Neural cell (in vitro differentiated cells): ENCODE measurements around the gene SEPHS1. TPM values are rescaled to one million over a fixed set of nuclear protein-coding genes. Genes with fewer than 3 reads are reported as not detected.

Source experiments
- H2AFZ ChIP-seq: fragments of 200-600, 300-800 bp; sonication (generic), shearing (Covaris generic); 2 replicates; pipeline ENCODE4 v1.6.0; 2014; ENCODE audit warnings: low read depth, mild to moderate bottlenecking, antibody characterized with exemption, low read length, moderate library complexity
- H3F3A ChIP-seq: fragments of 200-600 bp; shearing (Covaris generic); 2 replicates; pipeline ENCODE4 v1.6.1; 2016; ENCODE audit warnings: mild to moderate bottlenecking, moderate library complexity, mixed read lengths, antibody characterized with exemption, low read length; ENCODE audit not compliant: insufficient read depth, poor library complexity, severe bottlenecking
- H3K27ac ChIP-seq: fragments of 200-600, 300-800 bp; sonication (generic), shearing (Covaris generic); 2 replicates; pipeline ENCODE4 v1.5.1; 2014; ENCODE audit warnings: mild to moderate bottlenecking, low read length, moderate library complexity
- H3K27me3 ChIP-seq: fragments of 300-800, 200-600 bp; sonication (generic), shearing (Covaris generic); 2 replicates; pipeline ENCODE4 v1.6.0; 2014; ENCODE audit warnings: mild to moderate bottlenecking, low read depth, low read length, moderate library complexity; ENCODE audit not compliant: insufficient read depth
- H3K36me3 ChIP-seq: fragments of 300-800, 200-600 bp; sonication (generic), shearing (Covaris generic); 2 replicates; pipeline ENCODE4 v1.5.1; 2014; ENCODE audit warnings: mild to moderate bottlenecking, antibody characterized with exemption, low read length, moderate library complexity; ENCODE audit not compliant: insufficient read depth
- H3K4me2 ChIP-seq: fragments of 300-800, 200-600 bp; sonication (generic), shearing (Covaris generic); 2 replicates; pipeline ENCODE4 v1.6.0; 2014; ENCODE audit warnings: mild to moderate bottlenecking, low read length
- H3K4me3 ChIP-seq: fragments of 300-800, 200-600 bp; sonication (generic), shearing (Covaris generic); 2 replicates; pipeline ENCODE4 v1.5.1; 2014; ENCODE audit warnings: mild to moderate bottlenecking, low read length, moderate library complexity
- H3K79me2 ChIP-seq: fragments of 200-600 bp; shearing (Covaris generic); replicated peaks from 2 replicates; pipeline ENCODE4 v1.6.0; 2014; ENCODE audit warnings: mild to moderate bottlenecking, low read length, moderate library complexity; ENCODE audit not compliant: insufficient read depth
- H3K9ac ChIP-seq: fragments of 300-800, 200-600 bp; sonication (generic), shearing (Covaris generic); 2 replicates; pipeline ENCODE4 v1.6.1; 2016; ENCODE audit warnings: mild to moderate bottlenecking, low read length, mixed read lengths
- H3K9me2 ChIP-seq: fragments of 200-600 bp; shearing (Covaris generic); 2 replicates; pipeline ENCODE4 v1.6.1; 2016; ENCODE audit warnings: mild to moderate bottlenecking, low read length, mixed read lengths; ENCODE audit not compliant: insufficient read depth
- H3K9me3 ChIP-seq: fragments of 200-600, 300-800 bp; sonication (generic), shearing (Covaris generic); 2 replicates; pipeline ENCODE4 v1.6.1; 2016; ENCODE audit warnings: mild to moderate bottlenecking, mixed run types, low read length, moderate library complexity, mixed read lengths
- H4K20me1 ChIP-seq: fragments of 200-600 bp; shearing (Covaris generic); 2 replicates; pipeline ENCODE4 v1.6.1; 2016; ENCODE audit warnings: mild to moderate bottlenecking, mixed run types; ENCODE audit not compliant: insufficient read depth
- EP300 ChIP-seq: fragments of 450-650 bp; conservative IDR thresholded peaks from 2 replicates; pipeline ENCODE4 v1.6.1; 2014; ENCODE audit warnings: antibody characterized with exemption, mild to moderate bottlenecking, moderate library complexity; ENCODE audit not compliant: poor library complexity, severe bottlenecking
- EZH2 ChIP-seq: fragments of 200-600, 300-800 bp; shearing (Covaris generic), sonication (generic); IDR thresholded peaks from 2 replicates; pipeline ENCODE4 v1.6.1; 2014; ENCODE audit warnings: antibody characterized with exemption, low read length, borderline replicate concordance, mild to moderate bottlenecking; ENCODE audit not compliant: insufficient read depth, poor library complexity, severe bottlenecking
- MXI1 ChIP-seq: fragments of 450-650 bp; conservative IDR thresholded peaks from 2 replicates; pipeline ENCODE4 v1.6.1; 2014; ENCODE audit warnings: antibody characterized with exemption, mild to moderate bottlenecking; ENCODE audit not compliant: poor library complexity, severe bottlenecking
- POLR2AphosphoS5 ChIP-seq: IDR thresholded peaks from 2 replicates; pipeline ENCODE4 v1.6.1; 2012
- RAD21 ChIP-seq: fragments of 450-650 bp; conservative IDR thresholded peaks from 2 replicates; pipeline ENCODE4 v1.6.1; 2014; ENCODE audit warnings: antibody characterized with exemption, mild to moderate bottlenecking, moderate library complexity
- SMC3 ChIP-seq: fragments of 450-650 bp; conservative IDR thresholded peaks from 2 replicates; pipeline ENCODE4 v1.6.1; 2014; ENCODE audit warnings: antibody characterized with exemption, mild to moderate bottlenecking, moderate library complexity; ENCODE audit not compliant: poor library complexity
- TAF1 ChIP-seq: IDR thresholded peaks from 2 replicates; pipeline ENCODE4 v1.6.1; 2012; ENCODE audit warnings: low read depth
- polyA plus RNA-seq: library from polyadenylated mRNA; depleted of rRNA; stranded (reverse); fragments of >200 nt; gene quantifications from 2 replicates; pipeline ENCODE4 v1.2.3, GENCODE V29; 2014
- TF ChIP-seq, protein P1 (sequence below): fragments of 450-650 bp; IDR thresholded peaks from 2 replicates; pipeline ENCODE4 v1.5.1; 2014; ENCODE audit warnings: antibody characterized with exemption, mild to moderate bottlenecking, moderate library complexity; ENCODE audit not compliant: poor library complexity, severe bottlenecking
- TF ChIP-seq, protein P2 (sequence below): IDR thresholded peaks from 2 replicates; pipeline ENCODE4 v1.6.1; 2012; ENCODE audit warnings: borderline replicate concordance

The SEPHS1 gene
- polyA plus RNA-seq, 1 donor from 2014 or later: 61.0 TPM

DNA sequence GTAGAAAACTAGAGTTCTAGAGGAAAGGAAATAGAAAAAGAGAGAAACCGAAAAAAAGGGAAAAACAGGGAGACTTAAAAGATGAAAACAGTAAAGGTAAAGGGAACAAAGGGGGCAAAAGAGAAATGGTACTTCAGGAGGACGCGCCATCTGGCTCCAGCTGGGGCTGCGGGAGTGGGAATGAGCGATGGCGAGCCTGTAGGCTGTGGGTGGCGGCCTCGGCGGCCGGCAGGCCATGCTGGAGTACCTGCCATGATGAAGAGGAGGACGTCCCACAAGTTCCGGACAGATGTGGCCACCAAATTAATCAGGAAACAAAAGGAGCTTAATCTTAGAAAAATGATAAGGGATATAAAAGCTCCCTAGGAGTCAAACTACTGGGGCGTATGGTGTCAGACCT, 26.5 kb downstream of the SEPHS1 start:
- H3K27ac ChIP-seq: no peak overlapping the region
- H3K27me3 ChIP-seq: no peaks in the 10 kb centered on the region
- H3K4me3 ChIP-seq: no peak overlapping the region
- H3K9me3 ChIP-seq: no peaks in the 10 kb centered on the region
- no peak overlapping the region for H2AFZ ChIP-seq
- H3K4me2 ChIP-seq: no peak overlapping the region
- H3K9me2 ChIP-seq: no peaks in the 10 kb centered on the region
- no peaks in the 10 kb centered on the region for H3K36me3 ChIP-seq
- H3K79me2 ChIP-seq: no peaks in the 10 kb centered on the region
- H4K20me1 ChIP-seq: no peaks in the 10 kb centered on the region
- TF ChIP-seq RAD21 (no peak), EP300 (no peak), EZH2 (no peak), SMC3 (no peak), TAF1 (no peak), MXI1 (no peak), POLR2AphosphoS5 (no peak)
- TF ChIP-seq, protein P1, sequence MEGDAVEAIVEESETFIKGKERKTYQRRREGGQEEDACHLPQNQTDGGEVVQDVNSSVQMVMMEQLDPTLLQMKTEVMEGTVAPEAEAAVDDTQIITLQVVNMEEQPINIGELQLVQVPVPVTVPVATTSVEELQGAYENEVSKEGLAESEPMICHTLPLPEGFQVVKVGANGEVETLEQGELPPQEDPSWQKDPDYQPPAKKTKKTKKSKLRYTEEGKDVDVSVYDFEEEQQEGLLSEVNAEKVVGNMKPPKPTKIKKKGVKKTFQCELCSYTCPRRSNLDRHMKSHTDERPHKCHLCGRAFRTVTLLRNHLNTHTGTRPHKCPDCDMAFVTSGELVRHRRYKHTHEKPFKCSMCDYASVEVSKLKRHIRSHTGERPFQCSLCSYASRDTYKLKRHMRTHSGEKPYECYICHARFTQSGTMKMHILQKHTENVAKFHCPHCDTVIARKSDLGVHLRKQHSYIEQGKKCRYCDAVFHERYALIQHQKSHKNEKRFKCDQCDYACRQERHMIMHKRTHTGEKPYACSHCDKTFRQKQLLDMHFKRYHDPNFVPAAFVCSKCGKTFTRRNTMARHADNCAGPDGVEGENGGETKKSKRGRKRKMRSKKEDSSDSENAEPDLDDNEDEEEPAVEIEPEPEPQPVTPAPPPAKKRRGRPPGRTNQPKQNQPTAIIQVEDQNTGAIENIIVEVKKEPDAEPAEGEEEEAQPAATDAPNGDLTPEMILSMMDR: no peak
- TF ChIP-seq, protein P2, sequence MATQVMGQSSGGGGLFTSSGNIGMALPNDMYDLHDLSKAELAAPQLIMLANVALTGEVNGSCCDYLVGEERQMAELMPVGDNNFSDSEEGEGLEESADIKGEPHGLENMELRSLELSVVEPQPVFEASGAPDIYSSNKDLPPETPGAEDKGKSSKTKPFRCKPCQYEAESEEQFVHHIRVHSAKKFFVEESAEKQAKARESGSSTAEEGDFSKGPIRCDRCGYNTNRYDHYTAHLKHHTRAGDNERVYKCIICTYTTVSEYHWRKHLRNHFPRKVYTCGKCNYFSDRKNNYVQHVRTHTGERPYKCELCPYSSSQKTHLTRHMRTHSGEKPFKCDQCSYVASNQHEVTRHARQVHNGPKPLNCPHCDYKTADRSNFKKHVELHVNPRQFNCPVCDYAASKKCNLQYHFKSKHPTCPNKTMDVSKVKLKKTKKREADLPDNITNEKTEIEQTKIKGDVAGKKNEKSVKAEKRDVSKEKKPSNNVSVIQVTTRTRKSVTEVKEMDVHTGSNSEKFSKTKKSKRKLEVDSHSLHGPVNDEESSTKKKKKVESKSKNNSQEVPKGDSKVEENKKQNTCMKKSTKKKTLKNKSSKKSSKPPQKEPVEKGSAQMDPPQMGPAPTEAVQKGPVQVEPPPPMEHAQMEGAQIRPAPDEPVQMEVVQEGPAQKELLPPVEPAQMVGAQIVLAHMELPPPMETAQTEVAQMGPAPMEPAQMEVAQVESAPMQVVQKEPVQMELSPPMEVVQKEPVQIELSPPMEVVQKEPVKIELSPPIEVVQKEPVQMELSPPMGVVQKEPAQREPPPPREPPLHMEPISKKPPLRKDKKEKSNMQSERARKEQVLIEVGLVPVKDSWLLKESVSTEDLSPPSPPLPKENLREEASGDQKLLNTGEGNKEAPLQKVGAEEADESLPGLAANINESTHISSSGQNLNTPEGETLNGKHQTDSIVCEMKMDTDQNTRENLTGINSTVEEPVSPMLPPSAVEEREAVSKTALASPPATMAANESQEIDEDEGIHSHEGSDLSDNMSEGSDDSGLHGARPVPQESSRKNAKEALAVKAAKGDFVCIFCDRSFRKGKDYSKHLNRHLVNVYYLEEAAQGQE: no peak
- no peak overlapping the region for H3K9ac ChIP-seq
- no peaks in the 10 kb centered on the region for H3F3A ChIP-seq

DNA sequence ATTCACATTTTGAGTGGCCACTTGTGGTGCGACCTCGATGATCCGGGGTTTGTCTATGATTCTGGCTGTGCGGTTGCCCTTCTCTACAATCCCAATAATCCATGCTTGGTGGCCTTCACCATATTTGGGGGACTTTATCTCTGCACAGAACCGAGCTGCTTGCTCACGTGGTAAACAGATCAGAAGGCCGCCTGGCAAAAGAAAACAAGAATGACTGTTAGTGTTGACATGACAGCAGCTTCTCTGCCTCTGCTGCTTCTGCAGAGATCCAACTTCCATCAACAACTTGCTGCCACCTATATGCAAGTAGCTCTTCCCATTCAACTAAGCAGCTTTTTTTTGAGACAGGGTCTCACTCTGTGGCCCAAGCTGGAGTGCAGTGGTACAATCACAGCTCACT, 28.9 kb downstream of the SEPHS1 start:
- Histone ChIP-seq H3K4me2 (no peak overlapping the region), H3K9ac (no peak overlapping the region), H3K27ac (no peak overlapping the region), H3K9me2 (no peaks in the 10 kb centered on the region), H3K9me3 (no peaks in the 10 kb centered on the region), H3K27me3 (no peaks in the 10 kb centered on the region), H3K36me3 (no peaks in the 10 kb centered on the region), H3F3A (no peaks in the 10 kb centered on the region), H4K20me1 (no peaks in the 10 kb centered on the region), H3K79me2 (no peaks in the 10 kb centered on the region), H3K4me3 (no peak overlapping the region), H2AFZ (no peak overlapping the region)
- TF ChIP-seq EZH2: no peak

DNA sequence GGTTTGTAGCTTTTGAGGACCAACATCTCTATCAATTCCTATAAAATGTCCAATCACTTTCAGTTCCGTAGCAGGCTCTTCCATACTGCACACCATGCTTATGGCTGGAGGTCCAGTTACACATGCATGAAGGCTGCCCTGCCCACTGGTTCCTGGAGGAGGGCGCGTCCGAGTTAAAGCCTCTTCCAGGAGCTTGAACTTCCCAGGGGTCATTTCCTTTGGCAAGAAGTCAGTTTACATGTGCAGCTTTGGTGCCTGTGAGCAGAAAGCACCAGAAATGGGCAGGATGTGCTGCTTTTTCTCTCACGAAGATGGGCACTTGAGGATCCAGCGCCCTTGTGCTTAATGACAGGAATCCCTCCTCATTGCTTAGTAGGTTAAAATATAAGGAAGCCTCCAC, 30.6 kb downstream of the SEPHS1 start:
- H2AFZ ChIP-seq: no peak overlapping the region
- TF ChIP-seq SMC3 (no peak), EP300 (no peak), POLR2AphosphoS5 (no peak), RAD21 (no peak)
- TF ChIP-seq, protein P2: no peak
- H4K20me1 ChIP-seq: no peaks in the 10 kb centered on the region
- no peaks in the 10 kb centered on the region for H3K9me2 ChIP-seq
- H3K4me3 ChIP-seq: no peak overlapping the region
- H3K9ac ChIP-seq: no peak overlapping the region
- no peaks in the 10 kb centered on the region for H3K79me2 ChIP-seq
- no peaks in the 10 kb centered on the region for H3K9me3 ChIP-seq
- no peak overlapping the region for H3K27ac ChIP-seq
- H3K27me3 ChIP-seq: no peaks in the 10 kb centered on the region
- H3F3A ChIP-seq: no peaks in the 10 kb centered on the region
- no peak overlapping the region for H3K4me2 ChIP-seq
- no peaks in the 10 kb centered on the region for H3K36me3 ChIP-seq
